Measurements from ENCODE around the gene OR2V2. TPM values are rescaled to one million over a fixed set of nuclear protein-coding genes. Genes with fewer than 3 reads are reported as not detected.
"Not testable (repeated sequence)": the region's sequence is repeated elsewhere in the genome, so short reads cannot be mapped to it uniquely, and the experiment has no call there.

Gene OR2V2
- total RNA-seq, 4 donors from 2014 or later: not detected

DNA sequence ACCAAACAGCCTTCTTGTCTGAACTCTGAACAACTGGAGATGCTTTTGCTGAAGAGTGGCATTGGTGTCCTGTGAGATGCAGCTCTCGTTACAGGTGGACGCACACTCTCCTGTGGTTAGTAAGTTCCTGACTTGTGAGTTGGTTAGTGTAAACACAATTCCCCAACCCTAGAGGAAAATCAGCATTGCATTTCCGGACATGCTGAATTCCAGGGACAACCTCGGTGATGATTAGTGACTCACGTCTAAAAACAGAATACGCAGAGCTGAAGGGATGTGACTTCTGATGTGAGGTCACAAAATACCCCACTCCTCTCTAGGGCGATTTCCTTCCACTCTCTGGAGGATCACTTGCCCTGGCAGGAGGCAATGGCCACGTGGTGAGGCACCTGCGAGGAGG is 5.0 kb downstream of the OR2V2 start:
- TF ChIP-seq, protein P1, sequence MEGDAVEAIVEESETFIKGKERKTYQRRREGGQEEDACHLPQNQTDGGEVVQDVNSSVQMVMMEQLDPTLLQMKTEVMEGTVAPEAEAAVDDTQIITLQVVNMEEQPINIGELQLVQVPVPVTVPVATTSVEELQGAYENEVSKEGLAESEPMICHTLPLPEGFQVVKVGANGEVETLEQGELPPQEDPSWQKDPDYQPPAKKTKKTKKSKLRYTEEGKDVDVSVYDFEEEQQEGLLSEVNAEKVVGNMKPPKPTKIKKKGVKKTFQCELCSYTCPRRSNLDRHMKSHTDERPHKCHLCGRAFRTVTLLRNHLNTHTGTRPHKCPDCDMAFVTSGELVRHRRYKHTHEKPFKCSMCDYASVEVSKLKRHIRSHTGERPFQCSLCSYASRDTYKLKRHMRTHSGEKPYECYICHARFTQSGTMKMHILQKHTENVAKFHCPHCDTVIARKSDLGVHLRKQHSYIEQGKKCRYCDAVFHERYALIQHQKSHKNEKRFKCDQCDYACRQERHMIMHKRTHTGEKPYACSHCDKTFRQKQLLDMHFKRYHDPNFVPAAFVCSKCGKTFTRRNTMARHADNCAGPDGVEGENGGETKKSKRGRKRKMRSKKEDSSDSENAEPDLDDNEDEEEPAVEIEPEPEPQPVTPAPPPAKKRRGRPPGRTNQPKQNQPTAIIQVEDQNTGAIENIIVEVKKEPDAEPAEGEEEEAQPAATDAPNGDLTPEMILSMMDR (IDR thresholded peaks at IDR 0.05): no peak
- ATAC-seq (ENCODE audit: low FRiP score) (no peak), DNase-seq (ENCODE audit: low spot score) (no peak)

DNA sequence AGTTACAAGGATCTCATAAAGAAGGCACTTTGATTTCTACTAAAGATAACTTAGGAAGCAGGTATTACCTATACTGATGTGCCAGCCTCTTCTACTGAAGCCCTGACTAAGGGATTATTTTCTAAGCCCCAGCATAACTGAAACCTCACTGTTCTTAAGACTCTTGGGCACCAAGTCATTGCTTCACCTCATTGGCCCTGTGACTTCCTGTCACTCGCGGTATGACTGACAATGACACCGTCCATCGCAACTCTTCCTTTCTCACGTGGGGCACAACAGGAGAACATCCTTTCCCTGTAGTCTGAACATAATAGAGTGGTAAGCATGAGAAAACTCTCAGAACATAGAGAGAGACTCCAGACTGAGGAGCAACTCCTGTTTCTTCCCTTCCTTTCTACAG is 6.4 kb downstream of the OR2V2 start:
- DNase-seq (ENCODE audit: low spot score) (no peak), ATAC-seq (ENCODE audit: low FRiP score) (no peak)
- TF ChIP-seq, protein P1 (IDR thresholded peaks at IDR 0.05): no peak

DNA sequence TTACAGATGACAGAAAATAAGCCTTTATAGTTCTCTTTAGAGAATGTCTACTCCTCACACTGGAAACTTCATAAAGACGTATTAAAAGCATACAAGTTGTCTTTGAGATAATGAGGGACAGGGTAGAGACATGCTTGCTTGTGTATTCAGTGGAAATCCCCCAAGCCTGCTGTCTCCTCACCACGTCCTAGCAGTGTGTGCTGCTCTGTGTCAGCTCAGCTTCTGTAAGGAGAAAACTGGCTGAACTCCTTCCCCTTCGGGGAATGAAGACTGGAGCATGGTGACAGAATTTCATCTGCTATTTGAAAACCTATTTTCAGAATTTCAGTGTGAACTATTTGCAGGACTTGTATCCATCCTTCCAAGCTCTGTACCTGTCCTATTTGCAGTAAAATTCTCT is 9.4 kb downstream of the OR2V2 start:
- TF ChIP-seq, protein P1 (IDR thresholded peaks at IDR 0.05): no peak
- ATAC-seq (ENCODE audit: low FRiP score) (no peak), DNase-seq (ENCODE audit: low spot score) (no peak)

DNA sequence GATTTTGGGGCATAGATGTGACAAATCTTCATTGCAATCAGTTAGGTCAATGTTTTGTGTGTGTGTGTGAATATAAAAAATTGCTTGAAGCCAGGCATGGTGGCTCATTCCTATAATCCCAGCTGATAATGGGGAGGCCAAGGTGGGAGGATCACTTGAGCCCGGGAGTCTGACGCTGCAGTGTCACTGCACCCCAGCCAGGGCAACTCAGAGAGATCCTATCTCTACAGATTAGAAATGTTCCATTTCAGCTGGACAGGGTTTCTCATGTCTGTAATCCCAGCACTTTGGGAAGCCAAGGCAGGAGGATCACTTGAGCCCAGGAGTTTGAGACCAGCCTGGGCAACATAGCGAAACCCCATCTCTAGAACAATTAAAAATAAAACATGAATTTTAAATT is 11.5 kb downstream of the OR2V2 start:
- no peak for DNase-seq (ENCODE audit: low spot score)
- TF ChIP-seq, protein P1 (IDR thresholded peaks at IDR 0.05): no peak

DNA sequence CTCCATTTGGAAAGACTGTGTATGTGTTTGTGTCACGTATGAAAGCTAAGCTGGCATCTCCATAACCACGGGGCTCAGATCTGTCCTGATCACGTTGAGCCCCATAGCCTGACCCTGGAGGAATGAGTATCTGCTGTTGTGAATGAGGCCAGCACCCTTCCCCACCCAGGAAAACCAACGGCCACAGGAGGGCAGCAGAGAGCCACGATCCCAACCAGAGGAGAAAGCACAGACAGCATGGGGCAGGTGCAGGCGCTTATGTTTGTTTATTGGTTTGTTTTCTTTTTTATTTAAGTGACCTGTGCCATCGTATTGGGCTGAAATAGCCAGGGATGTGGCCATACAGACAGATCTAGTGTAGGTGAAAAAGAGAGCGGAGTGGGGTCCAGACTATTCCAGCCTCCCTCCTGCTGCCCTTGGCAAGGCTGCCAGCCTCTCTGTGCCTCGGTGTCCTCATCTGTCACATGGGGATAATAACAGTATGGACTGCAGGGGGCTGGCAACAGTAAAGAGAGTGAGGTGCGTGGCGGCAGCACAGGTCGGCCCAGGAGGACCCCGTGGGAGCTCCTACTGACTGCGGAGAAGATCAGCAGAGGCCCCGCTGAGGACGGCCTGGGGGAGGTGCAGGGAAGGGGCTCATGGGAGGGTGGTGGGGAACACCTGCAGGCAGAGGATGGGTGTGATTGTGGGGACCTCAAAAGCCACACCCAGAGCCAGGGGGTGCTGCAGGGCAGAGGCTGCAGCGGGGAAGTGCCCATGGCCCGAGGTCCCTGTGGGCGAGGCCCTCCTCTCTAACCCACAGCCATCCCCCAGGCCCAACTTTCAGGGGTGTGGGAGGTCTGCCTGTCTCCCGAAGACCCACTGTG is 12.1 kb downstream of the OR2V2 start:
- TF ChIP-seq, protein P1 (IDR thresholded peaks at IDR 0.05): peak in 1 of 3 donors; percentile 34
- ATAC-seq (ENCODE audit: low FRiP score) (peak; percentile 75), DNase-seq (ENCODE audit: low spot score) (peak; percentile 99)

More for the DNA sequence above, 11.5 kb downstream of the OR2V2 start:
- no peak for ATAC-seq (ENCODE audit: low FRiP score)

DNA sequence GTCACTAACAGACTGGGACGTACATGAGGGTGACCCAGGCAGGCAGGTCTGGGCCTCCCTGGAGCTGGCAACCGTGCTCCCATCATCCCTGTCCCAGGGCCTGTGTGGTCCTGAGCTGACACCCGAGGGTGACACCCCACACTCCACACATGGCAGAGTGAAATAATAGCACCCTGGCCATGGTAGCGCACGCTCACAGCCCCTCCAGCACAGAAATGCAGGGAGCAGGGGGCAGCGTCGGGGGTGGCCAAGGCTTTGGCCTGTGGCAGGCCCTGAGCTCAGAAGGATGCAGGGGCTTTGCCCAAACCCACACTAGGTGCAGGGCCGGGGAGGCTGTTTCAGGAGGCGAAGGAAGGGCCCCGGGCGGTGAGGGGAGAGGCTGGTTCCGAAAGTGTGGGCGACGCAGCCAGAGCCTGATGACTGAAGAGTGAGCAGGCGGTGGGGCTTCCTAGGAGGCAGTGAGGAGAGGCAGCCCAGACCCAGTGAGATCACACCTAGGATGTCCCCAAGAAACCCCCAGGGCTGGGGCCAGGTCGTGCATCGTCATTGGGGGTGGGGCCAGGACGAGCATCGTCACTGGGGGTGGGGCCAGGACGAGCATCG is 12.9 kb downstream of the OR2V2 start:
- no peak for DNase-seq (ENCODE audit: low spot score)
- TF ChIP-seq, protein P1 (IDR thresholded peaks at IDR 0.05): no peak
- ATAC-seq (ENCODE audit: low FRiP score): peak; percentile 47

DNA sequence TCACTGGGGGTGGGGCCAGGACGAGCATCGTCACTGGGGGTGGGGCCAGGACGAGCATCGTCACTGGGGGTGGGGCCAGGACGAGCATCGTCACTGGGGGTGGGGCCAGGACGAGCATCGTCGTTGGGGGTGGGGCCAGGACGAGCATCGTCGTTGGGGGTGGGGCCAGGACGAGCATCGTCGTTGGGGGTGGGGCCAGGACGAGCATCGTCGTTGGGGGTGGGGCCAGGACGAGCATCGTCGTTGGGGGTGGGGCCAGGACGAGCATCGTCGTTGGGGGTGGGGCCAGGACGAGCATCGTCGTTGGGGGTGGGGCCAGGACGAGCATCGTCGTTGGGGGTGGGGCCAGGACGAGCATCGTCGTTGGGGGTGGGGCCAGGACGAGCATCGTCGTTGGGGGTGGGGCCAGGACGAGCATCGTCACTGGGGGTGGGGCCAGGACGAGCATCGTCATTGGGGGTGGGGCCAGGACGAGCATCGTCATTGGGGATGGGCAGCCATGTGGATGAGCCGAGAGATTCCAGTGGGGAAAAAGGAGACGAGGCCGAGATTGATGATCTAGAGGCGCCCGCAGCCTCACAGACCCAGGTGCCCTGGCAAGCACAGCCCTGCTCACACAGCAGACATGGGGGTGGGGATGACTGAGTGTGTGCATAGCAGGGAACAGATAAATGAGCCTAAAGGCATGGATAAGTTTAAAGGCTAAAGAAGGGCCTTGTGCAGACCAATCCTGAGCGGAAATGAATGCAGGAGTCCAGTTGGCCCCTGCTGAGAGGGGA is 13.6 kb downstream of the OR2V2 start:
- not testable (repeated sequence) for DNase-seq (ENCODE audit: low spot score); ATAC-seq (ENCODE audit: low FRiP score)
